IMR-90 (cell line): ENCODE measurements around the gene ZCCHC14. TPM values are rescaled to one million over a fixed set of nuclear protein-coding genes. Genes with fewer than 3 reads are reported as not detected.

ENCODE experiments used
- ATAC-seq: fragments of 200-7000 bp; cut with Tn5 transposase; 2 replicates; pipeline ENCODE4 v1.9.1; 2020; ENCODE audit warnings: low read depth, mild to moderate bottlenecking, moderate library complexity
- BruUV-seq: library from RNA; stranded (reverse); fragments of 400-500 nt; replicated peaks from 2 replicates; lab custom pipeline; 2021; lab: Mats Ljungman, UMichigan
- CTCF ChIA-PET: fragments of 300-600 bp; formaldehyde crosslinking; extraction: SDS; loops from one replicate; lab custom pipeline; 2021; ENCODE audit warnings: antibody characterized with exemption; lab: Yijun Ruan, JAX
- POLR2A ChIA-PET: fragments of 300-600 bp; sonication (Branson Sonifier 250); formaldehyde crosslinking; loops from one replicate; lab custom pipeline; 2022; ENCODE audit warnings: antibody characterized with exemption; ENCODE audit not compliant: unreplicated experiment; lab: Charles Lee
- DNase-seq: peaks from one replicate; pipeline ENCODE4 v3.0.0; 2013
- H2AFZ ChIP-seq: replicated peaks from 2 replicates; pipeline ENCODE3; 2013; ENCODE audit warnings: low read length, mild to moderate bottlenecking; ENCODE audit not compliant: poor library complexity
- H2AK5ac ChIP-seq: 2 replicates; pipeline ENCODE4 v1.6.1; 2013; ENCODE audit warnings: low read depth, low read length, inconsistent platforms
- H2AK9ac ChIP-seq: replicated peaks from 2 replicates; pipeline ENCODE3; 2013; ENCODE audit warnings: mild to moderate bottlenecking, low read depth, low read length, moderate library complexity; ENCODE audit not compliant: poor library complexity
- H2BK120ac ChIP-seq: 2 replicates; pipeline ENCODE4 v1.6.1; 2013; ENCODE audit warnings: low read depth, low read length, inconsistent platforms
- H2BK15ac ChIP-seq: 3 replicates; pipeline ENCODE4 v1.6.1; 2013; ENCODE audit warnings: low read depth, low read length, inconsistent platforms
- H2BK20ac ChIP-seq: 2 replicates; pipeline ENCODE4 v1.6.1; 2013; ENCODE audit warnings: low read depth, mild to moderate bottlenecking, inconsistent platforms, low read length, moderate library complexity
- H2BK5ac ChIP-seq: 2 replicates; pipeline ENCODE4 v1.6.1; 2013; ENCODE audit warnings: mild to moderate bottlenecking, low read depth, low read length, inconsistent platforms; ENCODE audit not compliant: poor library complexity, severe bottlenecking
- H3K14ac ChIP-seq: replicated peaks from 2 replicates; pipeline ENCODE4 v1.6.1; 2013; ENCODE audit warnings: low read depth, low read length, inconsistent platforms
- H3K18ac ChIP-seq: 2 replicates; pipeline ENCODE4 v1.6.1; 2013; ENCODE audit warnings: low read depth, low read length, control low read depth
- H3K23ac ChIP-seq: 2 replicates; pipeline ENCODE4 v1.6.1; 2013; ENCODE audit warnings: low read depth, low read length, inconsistent platforms
- H3K27ac ChIP-seq: 2 replicates; pipeline ENCODE4 v1.5.1; 2013; ENCODE audit warnings: mild to moderate bottlenecking, control low read depth, low read length; ENCODE audit not compliant: insufficient read depth
- H3K27me3 ChIP-seq: 2 replicates; pipeline ENCODE4 v1.6.1; 2013; ENCODE audit warnings: low read length; ENCODE audit not compliant: control insufficient read depth, insufficient read depth
- H3K36me3 ChIP-seq: 2 replicates; pipeline ENCODE4 v1.6.1; 2013; ENCODE audit warnings: low read length, mixed read lengths; ENCODE audit not compliant: control insufficient read depth, insufficient read depth
- H3K4ac ChIP-seq: 2 replicates; pipeline ENCODE4 v1.6.1; 2013; ENCODE audit warnings: low read depth, low read length, inconsistent platforms
- H3K4me1 ChIP-seq: 2 replicates; pipeline ENCODE4 v1.6.1; 2013; ENCODE audit warnings: low read length, mixed read lengths; ENCODE audit not compliant: control insufficient read depth, insufficient read depth
- H3K4me2 ChIP-seq: 2 replicates; pipeline ENCODE4 v1.6.1; 2013; ENCODE audit warnings: low read depth, mild to moderate bottlenecking, control low read depth, low read length, moderate library complexity
- H3K4me3 ChIP-seq: 2 replicates; pipeline ENCODE4 v1.5.1; 2013; ENCODE audit warnings: low read depth, mild to moderate bottlenecking, control low read depth, low read length, moderate library complexity; ENCODE audit not compliant: insufficient read depth
- H3K56ac ChIP-seq: 2 replicates; pipeline ENCODE4 v1.6.1; 2013; ENCODE audit warnings: low read length, inconsistent platforms; ENCODE audit not compliant: insufficient read depth; ENCODE audit errors: extremely low read depth
- H3K79me1 ChIP-seq, 2 experiments: 2 replicates each; pipeline ENCODE4 v1.6.1; 2013; ENCODE audit warnings: low read length in 2 of 2, inconsistent platforms in 1 of 2, low read depth in 1 of 2
- H3K9ac ChIP-seq: 2 replicates; pipeline ENCODE4 v1.6.1; 2013; ENCODE audit warnings: low read depth, low read length, control low read depth
- H3K9me1 ChIP-seq: 2 replicates; pipeline ENCODE4 v1.6.1; 2013; ENCODE audit warnings: low read length, inconsistent platforms; ENCODE audit not compliant: insufficient read depth
- H3K9me3 ChIP-seq: 2 replicates; pipeline ENCODE4 v1.6.1; 2013; ENCODE audit warnings: low read length; ENCODE audit not compliant: control insufficient read depth, insufficient read depth
- H4K20me1 ChIP-seq: 2 replicates; pipeline ENCODE4 v1.6.1; 2013; ENCODE audit warnings: low read length, inconsistent platforms; ENCODE audit not compliant: insufficient read depth
- H4K5ac ChIP-seq: 2 replicates; pipeline ENCODE4 v1.6.1; 2013; ENCODE audit warnings: mild to moderate bottlenecking, low read depth, low read length, control low read depth
- H4K8ac ChIP-seq, 2 experiments: 2 replicates each; pipeline ENCODE4 v1.6.1; 2013; ENCODE audit warnings: low read depth in 2 of 2, low read length in 2 of 2, control low read depth in 1 of 2, inconsistent platforms in 1 of 2
- H4K91ac ChIP-seq: 2 replicates; pipeline ENCODE4 v1.6.1; 2013; ENCODE audit warnings: low read depth, low read length, inconsistent platforms; ENCODE audit not compliant: insufficient read depth
- BHLHE40 ChIP-seq: fragments of 150-350 bp; IDR thresholded peaks from 2 replicates; pipeline ENCODE4 v1.6.1; 2016; ENCODE audit warnings: mild to moderate bottlenecking, low read depth, low read length
- CHD1 ChIP-seq: IDR thresholded peaks from 2 replicates; pipeline ENCODE4 v1.6.1; 2012; ENCODE audit warnings: low read depth, low read length, improper control_type of control experiment
- ELK1 ChIP-seq: fragments of 150-350 bp; IDR thresholded peaks from 2 replicates; pipeline ENCODE4 v1.6.1; 2016; ENCODE audit warnings: low read depth, mild to moderate bottlenecking, low read length, moderate library complexity, borderline replicate concordance
- NFE2L2 ChIP-seq: fragments of 150-350 bp; IDR thresholded peaks from 2 replicates; pipeline ENCODE4 v1.6.1; 2016; ENCODE audit warnings: low read depth, mild to moderate bottlenecking, low read length
- POLR2A ChIP-seq: IDR thresholded peaks from 2 replicates; pipeline ENCODE4 v1.6.1; 2012; ENCODE audit warnings: mild to moderate bottlenecking, low read depth, low read length
- RAD21 ChIP-seq: IDR thresholded peaks from 2 replicates; pipeline ENCODE4 v1.6.1; 2012; ENCODE audit warnings: low read length, improper control_type of control experiment
- RCOR1 ChIP-seq: IDR thresholded peaks from 2 replicates; pipeline ENCODE4 v1.6.1; 2012; ENCODE audit warnings: mild to moderate bottlenecking, low read length, improper control_type of control experiment; ENCODE audit not compliant: insufficient replicate concordance
- RFX5 ChIP-seq: IDR thresholded peaks from 2 replicates; pipeline ENCODE4 v1.8.0; 2012; ENCODE audit warnings: low read depth, mild to moderate bottlenecking, low read length, moderate library complexity
- WGBS, 2 experiments: methylation state at CpG; one replicate each; pipeline versions ENCODE4 v1.1.5 to v1.1.7; 2013; ENCODE audit warnings: missing lambda C conversion rate in 2 of 2; ENCODE audit not compliant: insufficient read length in 1 of 2; ENCODE audit errors: extremely low coverage in 2 of 2; 5-methylcytosine and 5-hydroxymethylcytosine counted together
- dilution Hi-C: fragments of 300-500 bp; cut with HindIII; formaldehyde crosslinking; loops from one replicate; pipeline ENCODE4 v1.14.3; 2018; ENCODE audit warnings: low sequenced_read_pairs; ENCODE audit not compliant: unreplicated experiment
- in situ Hi-C: fragments of 300-500 bp; cut with MboI; formaldehyde crosslinking; loops from 3 replicates; pipeline ENCODE4 v1.14.3; 2019; ENCODE audit warnings: low sequenced_read_pairs, inconsistent platforms, mixed read lengths
- intact Hi-C: fragments of 100-400 bp; cut with micrococcal nuclease; formaldehyde crosslinking; loops from 2 replicates; pipeline ENCODE4 v1.10.0; 2022
- polyA plus RNA-seq, 3 experiments: library from polyadenylated mRNA; depleted of rRNA; stranded (reverse); fragments of >200 nt; gene quantifications; 2 replicates each; pipeline ENCODE4 v1.2.3, GENCODE V29; 2012; ENCODE audit warnings: low replicate concordance in 1 of 3
- total RNA-seq: library from RNA; depleted of rRNA; stranded (reverse); fragments of >200 nt; gene quantifications from 2 replicates; pipeline ENCODE4 v1.2.3, GENCODE V29; 2012
- TF ChIP-seq, protein P1 (sequence below): fragments of 150-350 bp; IDR thresholded peaks from 2 replicates; pipeline ENCODE4 v1.6.1; 2017; ENCODE audit warnings: mild to moderate bottlenecking, antibody characterized with exemption, low read length, low read depth
- TF ChIP-seq, protein P2 (sequence below): conservative IDR thresholded peaks from 2 replicates; pipeline ENCODE4 v1.5.1; 2012; ENCODE audit warnings: mild to moderate bottlenecking, low read depth, low read length, improper control_type of control experiment

The ZCCHC14 gene
- total and polyA plus RNA-seq, 2 of the 4 experiments (the other 2 are of a cell fraction): 2.5 to 5.3 TPM

- TF ChIP-seq ELK1: no peak
- TF ChIP-seq POLR2A: no peak
These were observed 48.5 kb upstream of the ZCCHC14 start (continued) for GRCh38 chr16:87541147-87541871.

DNA sequence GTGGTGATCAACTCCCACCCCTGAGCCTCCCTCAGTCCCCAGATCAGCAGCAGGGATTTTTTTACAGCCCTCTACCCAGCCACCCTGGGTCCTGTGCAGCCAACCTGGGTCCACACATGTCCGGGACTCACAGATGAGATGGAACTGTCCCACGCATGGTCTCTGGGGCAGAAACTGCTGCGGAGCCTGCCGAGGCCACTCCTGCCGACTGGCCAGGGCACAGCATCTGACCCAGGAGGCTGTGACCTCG, 48.0 kb upstream of the ZCCHC14 start:
- H3K4ac ChIP-seq: peak overlapping the region; percentile 43; the same call in 1 of the 2 replicates
- no peak overlapping the region for H3K18ac ChIP-seq
- H2BK20ac ChIP-seq: 0 out of 2 replicates have a peak overlapping the region, but pooled peaks have one; percentile 42
- H4K8ac ChIP-seq: no peak overlapping the region
- 76% methylated on average over 6 of the region's 6 CpGs; no CpG with 5 or more reads in 1 of the 2 experiments for WGBS, 2 experiments
- no peak overlapping the region for H3K56ac ChIP-seq
- H3K27me3 ChIP-seq: peaks cover 20% of the 10 kb centered on the region
- dilution Hi-C loops (no loop called here), intact Hi-C loops (loop anchor here (2.0 kb wide), 1 partner anchor 48 kb away; the partner anchor contains the start of gene ZCCHC14), in situ Hi-C loops (no loop called here)
- no peak overlapping the region for H4K91ac ChIP-seq
- no TSS peak for BruUV-seq
- no peak overlapping the region for H3K4me2 ChIP-seq
- no peaks in the 10 kb centered on the region for H3K79me1 ChIP-seq
- peak overlapping the region; percentile 86 for H2AFZ ChIP-seq
- POLR2A ChIA-PET: no interaction called here
- no peak overlapping the region for H2BK15ac ChIP-seq
- H2AK9ac ChIP-seq: peak overlapping the region; percentile 75
- H3K9ac ChIP-seq: no peak overlapping the region
- no peak overlapping the region for H3K27ac ChIP-seq
- H3K36me3 ChIP-seq: no peaks in the 10 kb centered on the region
- no peak overlapping the region for H2BK5ac ChIP-seq
- DNase-seq (no peak), ATAC-seq (no peak)
- H2AK5ac ChIP-seq: 0 out of 2 replicates have a peak overlapping the region, but pooled peaks have one; percentile 66
- H4K20me1 ChIP-seq: no peaks in the 10 kb centered on the region; the same call in 1 of the 2 replicates
- H3K9me1 ChIP-seq: no peaks in the 10 kb centered on the region; the same call in 1 of the 2 replicates
- peak overlapping the region; percentile 77; the same call in 1 of the 2 replicates for H3K23ac ChIP-seq
- CTCF ChIA-PET: interaction anchor here (0.9 kb wide), 1 partner anchor 31 kb away, joined by 3 read pairs; no protein-coding TSS in a partner anchor
- no peak overlapping the region for H3K14ac ChIP-seq
- no peak overlapping the region for H3K4me3 ChIP-seq
- H4K5ac ChIP-seq: no peak overlapping the region
- H2BK120ac ChIP-seq: no peak overlapping the region
- peaks cover 5% of the 10 kb centered on the region for H3K9me3 ChIP-seq
- H3K4me1 ChIP-seq: peaks cover 11% of the 10 kb centered on the region
- TF ChIP-seq BHLHE40 (no peak), CHD1 (no peak), RAD21 (no peak), POLR2A (no peak), NFE2L2 (no peak), RCOR1 (no peak), RFX5 (no peak), ELK1 (no peak)
- TF ChIP-seq, protein P1, sequence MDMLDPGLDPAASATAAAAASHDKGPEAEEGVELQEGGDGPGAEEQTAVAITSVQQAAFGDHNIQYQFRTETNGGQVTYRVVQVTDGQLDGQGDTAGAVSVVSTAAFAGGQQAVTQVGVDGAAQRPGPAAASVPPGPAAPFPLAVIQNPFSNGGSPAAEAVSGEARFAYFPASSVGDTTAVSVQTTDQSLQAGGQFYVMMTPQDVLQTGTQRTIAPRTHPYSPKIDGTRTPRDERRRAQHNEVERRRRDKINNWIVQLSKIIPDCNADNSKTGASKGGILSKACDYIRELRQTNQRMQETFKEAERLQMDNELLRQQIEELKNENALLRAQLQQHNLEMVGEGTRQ: no peak
- TF ChIP-seq, protein P2, sequence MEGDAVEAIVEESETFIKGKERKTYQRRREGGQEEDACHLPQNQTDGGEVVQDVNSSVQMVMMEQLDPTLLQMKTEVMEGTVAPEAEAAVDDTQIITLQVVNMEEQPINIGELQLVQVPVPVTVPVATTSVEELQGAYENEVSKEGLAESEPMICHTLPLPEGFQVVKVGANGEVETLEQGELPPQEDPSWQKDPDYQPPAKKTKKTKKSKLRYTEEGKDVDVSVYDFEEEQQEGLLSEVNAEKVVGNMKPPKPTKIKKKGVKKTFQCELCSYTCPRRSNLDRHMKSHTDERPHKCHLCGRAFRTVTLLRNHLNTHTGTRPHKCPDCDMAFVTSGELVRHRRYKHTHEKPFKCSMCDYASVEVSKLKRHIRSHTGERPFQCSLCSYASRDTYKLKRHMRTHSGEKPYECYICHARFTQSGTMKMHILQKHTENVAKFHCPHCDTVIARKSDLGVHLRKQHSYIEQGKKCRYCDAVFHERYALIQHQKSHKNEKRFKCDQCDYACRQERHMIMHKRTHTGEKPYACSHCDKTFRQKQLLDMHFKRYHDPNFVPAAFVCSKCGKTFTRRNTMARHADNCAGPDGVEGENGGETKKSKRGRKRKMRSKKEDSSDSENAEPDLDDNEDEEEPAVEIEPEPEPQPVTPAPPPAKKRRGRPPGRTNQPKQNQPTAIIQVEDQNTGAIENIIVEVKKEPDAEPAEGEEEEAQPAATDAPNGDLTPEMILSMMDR: no peak
